Measurements from ENCODE around the gene CCSAP.

Gene CCSAP

GRCh38 chr1:229372251-229372650, 29.4 kb upstream of the CCSAP start:
- no peaks in the 10 kb centered on the region for H3K79me2 ChIP-seq (ENCODE audit: insufficient read depth, low read length)
- no peak overlapping the region for H3K9ac ChIP-seq (ENCODE audit: low read depth, low read length, poor library complexity, severe bottlenecking)
- H4K20me1 ChIP-seq (ENCODE audit: insufficient read depth, low read length, poor library complexity, severe bottlenecking): no peaks in the 10 kb centered on the region
- no peaks in the 10 kb centered on the region for H3K27me3 ChIP-seq (ENCODE audit: insufficient read depth, low read length, poor library complexity, severe bottlenecking)
- H3K4me1 ChIP-seq (ENCODE audit: insufficient read depth, low read length, poor library complexity, severe bottlenecking): no peaks in the 10 kb centered on the region
- H3K9me2 ChIP-seq (replicated peaks; ENCODE audit: low read depth, low read length): no peaks in the 10 kb centered on the region
- TF ChIP-seq EZH2phosphoT487 (IDR thresholded peaks at IDR 0.05; ENCODE audit: borderline replicate concordance): no peak
- no peak for TF ChIP-seq CTCF (conservative IDR thresholded peaks at IDR 0.05; ENCODE audit: low read length)
- no peaks in the 10 kb centered on the region for H3K36me3 ChIP-seq (ENCODE audit: insufficient read depth, low read length)
- no peaks in the 10 kb centered on the region for H3K9me3 ChIP-seq (ENCODE audit: insufficient read depth, low read depth, low read length)
- no peak overlapping the region for H2AFZ ChIP-seq (ENCODE audit: low read length)
- no peak overlapping the region for H3K4me2 ChIP-seq (ENCODE audit: low read depth, low read length, poor library complexity, severe bottlenecking)
- H3K4me3 ChIP-seq (ENCODE audit: low read length, poor library complexity, severe bottlenecking): no peak overlapping the region
- H3F3A ChIP-seq (ENCODE audit: low read depth): no peaks in the 10 kb centered on the region

GRCh38 chr1:229371624-229372023, 28.8 kb upstream of the CCSAP start:
- H3K4me2 ChIP-seq (ENCODE audit: low read depth, low read length, poor library complexity, severe bottlenecking): no peak overlapping the region

GRCh38 chr1:229370601-229371021, 27.8 kb upstream of the CCSAP start:
- Histone ChIP-seq H3K4me3 (ENCODE audit: low read length, poor library complexity, severe bottlenecking) (no peak overlapping the region), H3F3A (ENCODE audit: low read depth) (no peaks in the 10 kb centered on the region), H3K9ac (ENCODE audit: low read depth, low read length, poor library complexity, severe bottlenecking) (no peak overlapping the region), H3K27me3 (ENCODE audit: insufficient read depth, low read length, poor library complexity, severe bottlenecking) (no peaks in the 10 kb centered on the region), H3K79me2 (ENCODE audit: insufficient read depth, low read length) (no peaks in the 10 kb centered on the region), H4K20me1 (ENCODE audit: insufficient read depth, low read length, poor library complexity, severe bottlenecking) (no peaks in the 10 kb centered on the region), H2AFZ (ENCODE audit: low read length) (no peak overlapping the region), H3K9me3 (ENCODE audit: insufficient read depth, low read depth, low read length) (no peaks in the 10 kb centered on the region), H3K4me1 (ENCODE audit: insufficient read depth, low read length, poor library complexity, severe bottlenecking) (no peaks in the 10 kb centered on the region), H3K4me2 (ENCODE audit: low read depth, low read length, poor library complexity, severe bottlenecking) (no peak overlapping the region), H3K9me2 (replicated peaks; ENCODE audit: low read depth, low read length) (no peaks in the 10 kb centered on the region), H3K36me3 (ENCODE audit: insufficient read depth, low read length) (no peaks in the 10 kb centered on the region)
- TF ChIP-seq EZH2phosphoT487 (IDR thresholded peaks at IDR 0.05; ENCODE audit: borderline replicate concordance): no peak
- TF ChIP-seq CTCF (conservative IDR thresholded peaks at IDR 0.05; ENCODE audit: low read length): no peak

More at GRCh38 chr1:229371624-229372023, 28.8 kb upstream of the CCSAP start:
- Histone ChIP-seq H3K27me3 (ENCODE audit: insufficient read depth, low read length, poor library complexity, severe bottlenecking) (no peaks in the 10 kb centered on the region), H3K79me2 (ENCODE audit: insufficient read depth, low read length) (no peaks in the 10 kb centered on the region), H4K20me1 (ENCODE audit: insufficient read depth, low read length, poor library complexity, severe bottlenecking) (no peaks in the 10 kb centered on the region), H3F3A (ENCODE audit: low read depth) (no peaks in the 10 kb centered on the region), H3K4me3 (ENCODE audit: low read length, poor library complexity, severe bottlenecking) (no peak overlapping the region), H2AFZ (ENCODE audit: low read length) (no peak overlapping the region), H3K9me2 (replicated peaks; ENCODE audit: low read depth, low read length) (no peaks in the 10 kb centered on the region), H3K9me3 (ENCODE audit: insufficient read depth, low read depth, low read length) (no peaks in the 10 kb centered on the region), H3K4me1 (ENCODE audit: insufficient read depth, low read length, poor library complexity, severe bottlenecking) (no peaks in the 10 kb centered on the region), H3K9ac (ENCODE audit: low read depth, low read length, poor library complexity, severe bottlenecking) (no peak overlapping the region), H3K36me3 (ENCODE audit: insufficient read depth, low read length) (no peaks in the 10 kb centered on the region)
- no peak for TF ChIP-seq CTCF (conservative IDR thresholded peaks at IDR 0.05; ENCODE audit: low read length)

Data from Loucy (cell line).